Measurements from ENCODE around the gene KNCN. TPM values are rescaled to one million over a fixed set of nuclear protein-coding genes. Genes with fewer than 3 reads are reported as not detected.

KNCN gene
- polyA plus RNA-seq, 1 experiment: not detected

- ChIA-PET POLR2A (no interaction called here), CTCF (interaction anchor here (1.0 to 1.4 kb wide), 2 partner anchors 11 to 156 kb away, joined by 3 to 4 read pairs; no protein-coding TSS in a partner anchor)
- peaks cover 9% of the 10 kb centered on the region for H3K36me3 ChIP-seq (ENCODE audit: control insufficient read depth, insufficient read depth, low read length)
- H3K27me3 ChIP-seq (ENCODE audit: control insufficient read depth, insufficient read depth, low read length): no peaks in the 10 kb centered on the region
- DNase-seq (ENCODE audit: low read depth): no peak
- TF ChIP-seq CTCF (IDR thresholded peaks at IDR 0.05; ENCODE audit: insufficient read depth, low read depth, low read length): no peak
- H3K4me3 ChIP-seq (ENCODE audit: low read depth, low read length): no peak overlapping the region
Measured at GRCh38 chr1:46569116-46569515, 17.7 kb upstream of the KNCN start.

GRCh38 chr1:46568461-46568891 lies 17.0 kb upstream of the KNCN start:
- DNase-seq (ENCODE audit: low read depth): no peak
- no peak overlapping the region for H3K4me3 ChIP-seq (ENCODE audit: low read depth, low read length)
- ChIA-PET CTCF (no interaction called here), POLR2A (no interaction called here)
- H3K27me3 ChIP-seq (ENCODE audit: control insufficient read depth, insufficient read depth, low read length): no peaks in the 10 kb centered on the region
- H3K36me3 ChIP-seq (ENCODE audit: control insufficient read depth, insufficient read depth, low read length): peaks cover 9% of the 10 kb centered on the region
- no peak for TF ChIP-seq CTCF (IDR thresholded peaks at IDR 0.05; ENCODE audit: insufficient read depth, low read depth, low read length)

GRCh38 chr1:46563341-46563740 lies 11.9 kb upstream of the KNCN start:
- ChIA-PET CTCF (interaction anchor here (0.9 kb wide), 1 partner anchor 15 kb away, joined by 3 read pairs; no protein-coding TSS in a partner anchor), POLR2A (no interaction called here)
- no peaks in the 10 kb centered on the region for H3K27me3 ChIP-seq (ENCODE audit: control insufficient read depth, insufficient read depth, low read length)
- no peak for TF ChIP-seq CTCF (IDR thresholded peaks at IDR 0.05; ENCODE audit: insufficient read depth, low read depth, low read length)
- peaks cover 22% of the 10 kb centered on the region for H3K36me3 ChIP-seq (ENCODE audit: control insufficient read depth, insufficient read depth, low read length)
- no peak for DNase-seq (ENCODE audit: low read depth)
- no peak overlapping the region for H3K4me3 ChIP-seq (ENCODE audit: low read depth, low read length)

- ChIA-PET POLR2A (no interaction called here), CTCF (interaction anchor here (0.9 kb wide), 1 partner anchor 14 kb away, joined by 3 read pairs; no protein-coding TSS in a partner anchor)
- H3K4me3 ChIP-seq (ENCODE audit: low read depth, low read length): no peak overlapping the region
- H3K27me3 ChIP-seq (ENCODE audit: control insufficient read depth, insufficient read depth, low read length): no peaks in the 10 kb centered on the region
- TF ChIP-seq CTCF (IDR thresholded peaks at IDR 0.05; ENCODE audit: insufficient read depth, low read depth, low read length): no peak
- no peak for DNase-seq (ENCODE audit: low read depth)
- peaks cover 22% of the 10 kb centered on the region for H3K36me3 ChIP-seq (ENCODE audit: control insufficient read depth, insufficient read depth, low read length)
Measured at GRCh38 chr1:46562498-46562897, 11.1 kb upstream of the KNCN start.

GRCh38 chr1:46558966-46559365 lies 7.5 kb upstream of the KNCN start:
- peaks cover 16% of the 10 kb centered on the region for H3K36me3 ChIP-seq (ENCODE audit: control insufficient read depth, insufficient read depth, low read length)
- no peaks in the 10 kb centered on the region for H3K27me3 ChIP-seq (ENCODE audit: control insufficient read depth, insufficient read depth, low read length)
- H3K4me3 ChIP-seq (ENCODE audit: low read depth, low read length): no peak overlapping the region
- no peak for DNase-seq (ENCODE audit: low read depth)
- CTCF ChIA-PET: interaction anchor here (1.6 kb wide), 1 partner anchor 11 kb away, joined by 7 read pairs; no protein-coding TSS in a partner anchor
- POLR2A ChIA-PET: no interaction called here
- no peak for TF ChIP-seq CTCF (IDR thresholded peaks at IDR 0.05; ENCODE audit: insufficient read depth, low read depth, low read length)

Data from BJ (cell line).